ENCODE data around the gene IAH1.

- TF ChIP-seq TCF12 (IDR thresholded peaks at IDR 0.05; ENCODE audit: low read depth) (no peak), EP300 (IDR thresholded peaks at IDR 0.05; ENCODE audit: borderline replicate concordance) (no peak), TAF1 (IDR thresholded peaks at IDR 0.05; ENCODE audit: low read depth) (no peak), YY1 (IDR thresholded peaks at IDR 0.05; ENCODE audit: low read depth) (no peak), MAX (IDR thresholded peaks at IDR 0.05) (no peak), EGR1 (IDR thresholded peaks at IDR 0.05) (no peak), REST (IDR thresholded peaks at IDR 0.05; ENCODE audit: low read depth) (no peak), RAD21 (IDR thresholded peaks at IDR 0.05; ENCODE audit: low read depth) (no peak), CEBPB (IDR thresholded peaks at IDR 0.05) (no peak), TEAD4 (IDR thresholded peaks at IDR 0.05) (no peak), CREB1 (IDR thresholded peaks at IDR 0.05; ENCODE audit: low read depth) (no peak), NFIC (IDR thresholded peaks at IDR 0.05) (no peak), FOXM1 (IDR thresholded peaks at IDR 0.05; ENCODE audit: borderline replicate concordance, low read depth) (no peak), USF1 (IDR thresholded peaks at IDR 0.05) (no peak)
These were observed 8.8 kb downstream of the IAH1 start for GRCh38 chr2:9483107-9483506.

Measured in Ishikawa (cell line).